Stimulated activated naive CD8-positive, alpha-beta T cell treated with anti-CD3 and anti-CD28 coated beads, Interleukin-15, Interleukin-2, amounts not matched to agents 100 ng/mL and 50 ng/mL, for 24 hours (primary cell): ENCODE data around the gene IGF1R.

Source experiments
- H3K27ac Mint-ChIP-seq: one replicate; pipeline ENCODE4 v1.8.0; 2021; ENCODE audit warnings: mild to moderate bottlenecking, mixed read lengths
- H3K27me3 Mint-ChIP-seq: one replicate; pipeline ENCODE4 v1.8.0; 2021; ENCODE audit warnings: mixed read lengths
- H3K36me3 Mint-ChIP-seq: one replicate; pipeline ENCODE4 v1.8.0; 2021; ENCODE audit warnings: low read depth, mixed read lengths
- H3K4me1 Mint-ChIP-seq: one replicate; pipeline ENCODE4 v1.8.0; 2021; ENCODE audit warnings: low read depth, mixed read lengths
- H3K4me3 Mint-ChIP-seq: one replicate; pipeline ENCODE4 v1.8.0; 2021; ENCODE audit warnings: mild to moderate bottlenecking, mixed read lengths
- H3K9me3 Mint-ChIP-seq: one replicate; pipeline ENCODE4 v1.8.0; 2021; ENCODE audit warnings: mixed read lengths

Gene IGF1R

GRCh38 chr15:98699591-98700424 is 51.5 kb downstream of the IGF1R start:
- Mint-ChIP-seq H3K4me3 (no peak overlapping the region), H3K27me3 (no peaks in the 10 kb centered on the region), H3K9me3 (no peaks in the 10 kb centered on the region), H3K27ac (no peak overlapping the region), H3K4me1 (peaks cover 53% of the 10 kb centered on the region), H3K36me3 (no peaks in the 10 kb centered on the region)

GRCh38 chr15:98700519-98700918 is 52.2 kb downstream of the IGF1R start:
- Mint-ChIP-seq H3K4me1 (peaks cover 53% of the 10 kb centered on the region), H3K9me3 (no peaks in the 10 kb centered on the region), H3K4me3 (no peak overlapping the region), H3K27ac (no peak overlapping the region), H3K36me3 (no peaks in the 10 kb centered on the region), H3K27me3 (no peaks in the 10 kb centered on the region)

GRCh38 chr15:98703126-98703685 is 54.9 kb downstream of the IGF1R start:
- no peak overlapping the region for H3K27ac Mint-ChIP-seq
- no peaks in the 10 kb centered on the region for H3K27me3 Mint-ChIP-seq
- no peaks in the 10 kb centered on the region for H3K9me3 Mint-ChIP-seq
- H3K36me3 Mint-ChIP-seq: peaks cover 8% of the 10 kb centered on the region
- H3K4me3 Mint-ChIP-seq: no peak overlapping the region
- peaks cover 38% of the 10 kb centered on the region for H3K4me1 Mint-ChIP-seq

GRCh38 chr15:98705070-98705469 is 56.7 kb downstream of the IGF1R start:
- Mint-ChIP-seq H3K27me3 (no peaks in the 10 kb centered on the region), H3K36me3 (peaks cover 15% of the 10 kb centered on the region), H3K4me1 (peaks cover 19% of the 10 kb centered on the region), H3K27ac (no peak overlapping the region), H3K4me3 (no peak overlapping the region), H3K9me3 (no peaks in the 10 kb centered on the region)

- Mint-ChIP-seq H3K27ac (no peak overlapping the region), H3K36me3 (peaks cover 18% of the 10 kb centered on the region), H3K9me3 (no peaks in the 10 kb centered on the region), H3K4me3 (no peak overlapping the region), H3K27me3 (no peaks in the 10 kb centered on the region), H3K4me1 (peaks cover 10% of the 10 kb centered on the region)
Observed at GRCh38 chr15:98706387-98706786, 58.0 kb downstream of the IGF1R start.

GRCh38 chr15:98706986-98707385 is 58.6 kb downstream of the IGF1R start:
- Mint-ChIP-seq H3K9me3 (peaks cover 5% of the 10 kb centered on the region), H3K4me3 (no peak overlapping the region), H3K36me3 (peaks cover 24% of the 10 kb centered on the region), H3K4me1 (peaks cover 10% of the 10 kb centered on the region), H3K27ac (no peak overlapping the region), H3K27me3 (no peaks in the 10 kb centered on the region)

- Mint-ChIP-seq H3K4me1 (peaks cover 7% of the 10 kb centered on the region), H3K27ac (no peak overlapping the region), H3K4me3 (no peak overlapping the region), H3K9me3 (peaks cover 9% of the 10 kb centered on the region), H3K36me3 (peaks cover 29% of the 10 kb centered on the region), H3K27me3 (no peaks in the 10 kb centered on the region)
Observed at GRCh38 chr15:98708037-98708590, 59.8 kb downstream of the IGF1R start.

- H3K9me3 Mint-ChIP-seq: peaks cover 9% of the 10 kb centered on the region
- H3K4me1 Mint-ChIP-seq: peaks cover 38% of the 10 kb centered on the region
- no peak overlapping the region for H3K4me3 Mint-ChIP-seq
- H3K36me3 Mint-ChIP-seq: peaks cover 29% of the 10 kb centered on the region
- H3K27me3 Mint-ChIP-seq: no peaks in the 10 kb centered on the region
- H3K27ac Mint-ChIP-seq: no peak overlapping the region
Observed at GRCh38 chr15:98711810-98712209, 63.5 kb downstream of the IGF1R start.

GRCh38 chr15:98712845-98713584 is 64.7 kb downstream of the IGF1R start:
- no peak overlapping the region for H3K4me3 Mint-ChIP-seq
- H3K9me3 Mint-ChIP-seq: peaks cover 9% of the 10 kb centered on the region
- H3K27ac Mint-ChIP-seq: no peak overlapping the region
- peaks cover 48% of the 10 kb centered on the region for H3K4me1 Mint-ChIP-seq
- peaks cover 22% of the 10 kb centered on the region for H3K36me3 Mint-ChIP-seq
- H3K27me3 Mint-ChIP-seq: no peaks in the 10 kb centered on the region

GRCh38 chr15:98713585-98714001 is 65.3 kb downstream of the IGF1R start:
- no peaks in the 10 kb centered on the region for H3K27me3 Mint-ChIP-seq
- peaks cover 51% of the 10 kb centered on the region for H3K4me1 Mint-ChIP-seq
- no peak overlapping the region for H3K4me3 Mint-ChIP-seq
- H3K36me3 Mint-ChIP-seq: peaks cover 20% of the 10 kb centered on the region
- H3K27ac Mint-ChIP-seq: no peak overlapping the region
- H3K9me3 Mint-ChIP-seq: peaks cover 9% of the 10 kb centered on the region

GRCh38 chr15:98714922-98715321 is 66.6 kb downstream of the IGF1R start:
- peak overlapping the region; percentile 27 for H3K27ac Mint-ChIP-seq
- H3K4me3 Mint-ChIP-seq: no peak overlapping the region
- H3K27me3 Mint-ChIP-seq: no peaks in the 10 kb centered on the region
- peaks cover 9% of the 10 kb centered on the region for H3K9me3 Mint-ChIP-seq
- peaks cover 15% of the 10 kb centered on the region for H3K36me3 Mint-ChIP-seq
- H3K4me1 Mint-ChIP-seq: peaks cover 61% of the 10 kb centered on the region

- Mint-ChIP-seq H3K27me3 (no peaks in the 10 kb centered on the region), H3K4me1 (peaks cover 66% of the 10 kb centered on the region), H3K36me3 (peaks cover 11% of the 10 kb centered on the region), H3K27ac (no peak overlapping the region), H3K9me3 (peaks cover 9% of the 10 kb centered on the region), H3K4me3 (no peak overlapping the region)
Observed at GRCh38 chr15:98715401-98715800, 67.1 kb downstream of the IGF1R start.

- Mint-ChIP-seq H3K36me3 (peaks cover 11% of the 10 kb centered on the region), H3K4me1 (peaks cover 72% of the 10 kb centered on the region), H3K4me3 (no peak overlapping the region), H3K27me3 (no peaks in the 10 kb centered on the region), H3K9me3 (peaks cover 9% of the 10 kb centered on the region), H3K27ac (peak overlapping the region; percentile 29)
Observed at GRCh38 chr15:98715890-98716443, 67.6 kb downstream of the IGF1R start.

GRCh38 chr15:98717371-98717770 is 69.0 kb downstream of the IGF1R start:
- Mint-ChIP-seq H3K4me1 (peaks cover 86% of the 10 kb centered on the region), H3K27me3 (no peaks in the 10 kb centered on the region), H3K4me3 (no peak overlapping the region), H3K36me3 (peaks cover 4% of the 10 kb centered on the region), H3K27ac (no peak overlapping the region), H3K9me3 (peaks cover under 1% of the 10 kb centered on the region)

- no peak overlapping the region for H3K4me3 Mint-ChIP-seq
- no peaks in the 10 kb centered on the region for H3K9me3 Mint-ChIP-seq
- H3K4me1 Mint-ChIP-seq: peaks cover 90% of the 10 kb centered on the region
- no peak overlapping the region for H3K27ac Mint-ChIP-seq
- H3K27me3 Mint-ChIP-seq: no peaks in the 10 kb centered on the region
- H3K36me3 Mint-ChIP-seq: peaks cover 3% of the 10 kb centered on the region
Observed at GRCh38 chr15:98717942-98718341, 69.6 kb downstream of the IGF1R start.
